ENCODE data around the gene FARP2.
"Not testable (repeated sequence)": the region's sequence is repeated elsewhere in the genome, so short reads cannot be mapped to it uniquely, and the experiment has no call there.

FARP2 gene

GRCh38 chr2:241451840-241452506, 95.9 kb downstream of the FARP2 start:
- DNase-seq (ENCODE audit: low read depth in 3 of 3, low spot score in 1 of 3), result no peak

GRCh38 chr2:241453919-241454318, 97.8 kb downstream of the FARP2 start:
- not testable (repeated sequence) for DNase-seq (ENCODE audit: low read depth in 3 of 3, low spot score in 1 of 3)

- no peak for DNase-seq (ENCODE audit: low read depth in 3 of 3, low spot score in 1 of 3)
Observed at GRCh38 chr2:241454837-241455485, 98.9 kb downstream of the FARP2 start.

- DNase-seq (ENCODE audit: low read depth in 3 of 3, low spot score in 1 of 3), result no peak
Observed at GRCh38 chr2:241456546-241456945, 100.5 kb downstream of the FARP2 start.

GRCh38 chr2:241458687-241459086, 102.6 kb downstream of the FARP2 start:
- DNase-seq (ENCODE audit: low read depth in 3 of 3, low spot score in 1 of 3), result no peak

- no peak for DNase-seq (ENCODE audit: low read depth in 3 of 3, low spot score in 1 of 3)
Observed at GRCh38 chr2:241459520-241459919, 103.4 kb downstream of the FARP2 start.

GRCh38 chr2:241460631-241461030, 104.5 kb downstream of the FARP2 start:
- no peak for DNase-seq (ENCODE audit: low read depth in 3 of 3, low spot score in 1 of 3)

GRCh38 chr2:241461693-241462677, 105.9 kb downstream of the FARP2 start:
- no peak for DNase-seq (ENCODE audit: low read depth in 3 of 3, low spot score in 1 of 3)

- DNase-seq (ENCODE audit: low read depth in 3 of 3, low spot score in 1 of 3), result no peak
Observed at GRCh38 chr2:241463276-241464135, 107.4 kb downstream of the FARP2 start.

- no peak for DNase-seq (ENCODE audit: low read depth in 3 of 3, low spot score in 1 of 3)
Observed at GRCh38 chr2:241465543-241465942, 109.5 kb downstream of the FARP2 start.

GRCh38 chr2:241466230-241466629, 110.1 kb downstream of the FARP2 start:
- DNase-seq (ENCODE audit: low read depth in 3 of 3, low spot score in 1 of 3), result no peak

- no peak for DNase-seq (ENCODE audit: low read depth in 3 of 3, low spot score in 1 of 3)
Observed at GRCh38 chr2:241467777-241468475, 111.8 kb downstream of the FARP2 start.

- no peak for DNase-seq (ENCODE audit: low read depth in 3 of 3, low spot score in 1 of 3)
Observed at GRCh38 chr2:241468476-241468781, 112.3 kb downstream of the FARP2 start.

GRCh38 chr2:241469746-241470145, 113.7 kb downstream of the FARP2 start:
- no peak for DNase-seq (ENCODE audit: low read depth in 3 of 3, low spot score in 1 of 3)

GRCh38 chr2:241473399-241473798, 117.3 kb downstream of the FARP2 start:
- DNase-seq (ENCODE audit: low read depth in 3 of 3, low spot score in 1 of 3), result no peak

GRCh38 chr2:241475267-241475666, 119.2 kb downstream of the FARP2 start:
- no peak for DNase-seq (ENCODE audit: low read depth in 3 of 3, low spot score in 1 of 3)

- DNase-seq (ENCODE audit: low read depth in 3 of 3, low spot score in 1 of 3), result no peak
Observed at GRCh38 chr2:241478166-241478565, 122.1 kb downstream of the FARP2 start.

GRCh38 chr2:241479026-241479898, 123.2 kb downstream of the FARP2 start:
- no peak for DNase-seq (ENCODE audit: low read depth in 3 of 3, low spot score in 1 of 3)

- DNase-seq (ENCODE audit: low read depth in 3 of 3, low spot score in 1 of 3), result no peak
Observed at GRCh38 chr2:241481687-241482086, 125.6 kb downstream of the FARP2 start.
